Endothelial cell of umbilical vein (primary cell): ENCODE measurements around the gene ZSCAN12. TPM values are rescaled to one million over a fixed set of nuclear protein-coding genes. Genes with fewer than 3 reads are reported as not detected.

ENCODE experiments used
- BruUV-seq: library from RNA; stranded (reverse); fragments of 400-500 nt; replicated peaks from 2 replicates; lab custom pipeline; 2021; lab: Mats Ljungman, UMichigan
- CTCF ChIA-PET: fragments of 300-600, 350-600 bp; sonication (Branson Sonifier 250); formaldehyde crosslinking; loops from one replicate; lab custom pipeline; 2021; ENCODE audit warnings: antibody characterized with exemption, inconsistent platforms; lab: Charles Lee
- POLR2A ChIA-PET: fragments of 300-600, 350-600 bp; sonication (Branson Sonifier 250); formaldehyde crosslinking; loops from one replicate; lab custom pipeline; 2021; ENCODE audit warnings: antibody characterized with exemption, inconsistent platforms; lab: Charles Lee
- DNase-seq: peaks from one replicate; pipeline ENCODE4 v3.0.0-alpha.2; 2011; ENCODE audit warnings: low read depth, low spot score
- FAIRE-seq: peaks from 2 replicates; lab custom pipeline; 2011; peaks lifted over from hg19 to GRCh38; lab: Jason Lieb, UNC
- H2AFZ ChIP-seq: 2 replicates; pipeline ENCODE4 v1.6.0; 2012; ENCODE audit warnings: low read depth, low read length, control low read depth, inconsistent platforms
- H3K27ac ChIP-seq: 2 replicates; pipeline ENCODE4 v1.5.1; 2011; ENCODE audit warnings: low read depth, mild to moderate bottlenecking, control low read depth, low read length, moderate library complexity; ENCODE audit not compliant: insufficient read depth
- H3K27me3 ChIP-seq, 2 experiments: 2 replicates each; pipeline versions ENCODE4 v1.6.0 to v1.6.1; 2011; ENCODE audit warnings: low read length in 2 of 2, mixed read lengths in 1 of 2; ENCODE audit not compliant: control insufficient read depth in 2 of 2, insufficient read depth in 2 of 2
- H3K36me3 ChIP-seq, 2 experiments: 2 replicates in 1 of 2; 3 replicates in 1 of 2; pipeline ENCODE4 v1.5.1; 2011; ENCODE audit warnings: low read length in 2 of 2, mild to moderate bottlenecking in 1 of 2, moderate library complexity in 1 of 2; ENCODE audit not compliant: control insufficient read depth in 2 of 2, insufficient read depth in 2 of 2; ENCODE audit errors: extremely low read depth in 1 of 2
- H3K4me1 ChIP-seq: 3 replicates; pipeline ENCODE4 v1.5.1; 2011; ENCODE audit warnings: mild to moderate bottlenecking, low read length; ENCODE audit not compliant: control insufficient read depth, insufficient read depth; ENCODE audit errors: extremely low read depth
- H3K4me2 ChIP-seq: 2 replicates; pipeline ENCODE4 v1.6.1; 2011; ENCODE audit warnings: low read length, control low read depth, mixed read lengths; ENCODE audit not compliant: insufficient read depth
- H3K4me3 ChIP-seq, 3 experiments: fragments of 200-600 bp in 1 of 3; sonication (generic), shearing (Covaris generic) in 1 of 3; replicated peaks in 1 of 3; 2 replicates each; pipeline ENCODE4 v1.5.1; 2011 to 2016; ENCODE audit warnings: control low read depth in 3 of 3, low read length in 3 of 3, mild to moderate bottlenecking in 2 of 3, inconsistent platforms in 1 of 3, low read depth in 1 of 3, moderate library complexity in 1 of 3; ENCODE audit not compliant: insufficient read depth in 1 of 3
- H3K79me2 ChIP-seq: 2 replicates; pipeline ENCODE4 v1.6.0; 2012; ENCODE audit warnings: low read length, inconsistent platforms; ENCODE audit not compliant: control insufficient read depth, insufficient read depth
- H3K9ac ChIP-seq: replicated peaks from 2 replicates; pipeline ENCODE3; 2011; ENCODE audit warnings: low read length, control low read depth; ENCODE audit not compliant: insufficient read depth; ENCODE audit errors: extremely low read depth
- H3K9me1 ChIP-seq: replicated peaks from 3 replicates; pipeline ENCODE4 v1.6.0; 2011; ENCODE audit warnings: mild to moderate bottlenecking, low read length; ENCODE audit not compliant: control insufficient read depth, insufficient read depth; ENCODE audit errors: extremely low read depth
- H3K9me3 ChIP-seq: replicated peaks from 2 replicates; pipeline ENCODE4 v1.5.1; 2012; ENCODE audit warnings: low read length, inconsistent platforms; ENCODE audit not compliant: control insufficient read depth, insufficient read depth
- H4K20me1 ChIP-seq: replicated peaks from 2 replicates; pipeline ENCODE3; 2011; ENCODE audit warnings: mild to moderate bottlenecking, low read length; ENCODE audit not compliant: control insufficient read depth, insufficient read depth; ENCODE audit errors: extremely low read depth
- EZH2 ChIP-seq: IDR thresholded peaks from 2 replicates; pipeline ENCODE4 v1.6.1; 2012; ENCODE audit warnings: borderline replicate concordance, low read depth, mild to moderate bottlenecking, moderate library complexity, low read length, inconsistent platforms; ENCODE audit not compliant: severe bottlenecking
- FOS ChIP-seq: IDR thresholded peaks from 2 replicates; pipeline ENCODE4 v1.6.1; 2011; ENCODE audit warnings: mild to moderate bottlenecking, low read length, moderate library complexity, borderline replicate concordance; ENCODE audit not compliant: insufficient read depth
- GATA2 ChIP-seq: IDR thresholded peaks from 2 replicates; pipeline ENCODE4 v1.7.0; 2011; ENCODE audit warnings: low read depth, mild to moderate bottlenecking, moderate library complexity, mixed read lengths, low read length; ENCODE audit not compliant: insufficient read length, insufficient read depth
- JUN ChIP-seq: IDR thresholded peaks from 2 replicates; pipeline ENCODE4 v1.6.1; 2011; ENCODE audit warnings: borderline replicate concordance, low read depth; ENCODE audit not compliant: insufficient read length, insufficient read depth
- MYC ChIP-seq: IDR thresholded peaks from one replicate; pipeline ENCODE4 v1.6.1; 2011; ENCODE audit warnings: mild to moderate bottlenecking, low read depth, low read length
- POLR2A ChIP-seq: IDR thresholded peaks from 2 replicates; pipeline ENCODE4 v1.6.1; 2012; ENCODE audit warnings: low read depth, mild to moderate bottlenecking, control low read depth, low read length
- POLR2AphosphoS5 ChIP-seq: IDR thresholded peaks from 2 replicates; pipeline ENCODE4 v1.6.1; 2012; ENCODE audit warnings: low read depth, mild to moderate bottlenecking, control low read depth, low read length, moderate library complexity; ENCODE audit not compliant: insufficient read depth
- dilution Hi-C: fragments of 300-500 bp; cut with MboI; formaldehyde crosslinking; loops from one replicate; pipeline ENCODE4 v1.15.0; 2019; ENCODE audit warnings: low sequenced_read_pairs; ENCODE audit not compliant: extremely low pct_ligation_motif_present
- intact Hi-C: fragments of 100-400 bp; cut with micrococcal nuclease; formaldehyde crosslinking; loops from one replicate; pipeline ENCODE4 v1.10.0; 2022
- polyA plus RNA-seq, 4 experiments: library from polyadenylated mRNA; depleted of rRNA in 3 of 4; stranded (reverse) in 3 of 4; unstranded in 1 of 4; fragments of >200 nt; gene quantifications; 2 replicates each; pipeline versions ENCODE4 v1.2.1 to v1.2.3, GENCODE V29; 2011 to 2012; ENCODE audit warnings: missing spikeins in 1 of 4
- total RNA-seq: library from RNA; stranded (reverse); gene quantifications from 2 replicates; pipeline ENCODE4 v1.2.3, GENCODE V29; 2021
- TF ChIP-seq, protein P1 (sequence below): IDR thresholded peaks from 2 replicates; pipeline ENCODE4 v1.6.1; 2011; ENCODE audit not compliant: insufficient read depth, insufficient read length
- TF ChIP-seq, protein P2 (sequence below), 2 donors: IDR thresholded peaks; 1 replicate in 1 of 2; 2 replicates in 1 of 2; pipeline ENCODE4 v1.5.1; 2011; ENCODE audit warnings: low read length in 2 of 2, mild to moderate bottlenecking in 2 of 2, moderate library complexity in 2 of 2, control low read depth in 1 of 2, inconsistent platforms in 1 of 2, low read depth in 1 of 2; ENCODE audit not compliant: insufficient read depth in 1 of 2; ENCODE audit errors: extremely low read depth in 1 of 2

ZSCAN12 gene
- total and polyA plus RNA-seq, 2 donors (not counting 3 experiments of a cell fraction or from before 2014, with no cell fraction given), result 1.3 to 4.4 TPM

DNA sequence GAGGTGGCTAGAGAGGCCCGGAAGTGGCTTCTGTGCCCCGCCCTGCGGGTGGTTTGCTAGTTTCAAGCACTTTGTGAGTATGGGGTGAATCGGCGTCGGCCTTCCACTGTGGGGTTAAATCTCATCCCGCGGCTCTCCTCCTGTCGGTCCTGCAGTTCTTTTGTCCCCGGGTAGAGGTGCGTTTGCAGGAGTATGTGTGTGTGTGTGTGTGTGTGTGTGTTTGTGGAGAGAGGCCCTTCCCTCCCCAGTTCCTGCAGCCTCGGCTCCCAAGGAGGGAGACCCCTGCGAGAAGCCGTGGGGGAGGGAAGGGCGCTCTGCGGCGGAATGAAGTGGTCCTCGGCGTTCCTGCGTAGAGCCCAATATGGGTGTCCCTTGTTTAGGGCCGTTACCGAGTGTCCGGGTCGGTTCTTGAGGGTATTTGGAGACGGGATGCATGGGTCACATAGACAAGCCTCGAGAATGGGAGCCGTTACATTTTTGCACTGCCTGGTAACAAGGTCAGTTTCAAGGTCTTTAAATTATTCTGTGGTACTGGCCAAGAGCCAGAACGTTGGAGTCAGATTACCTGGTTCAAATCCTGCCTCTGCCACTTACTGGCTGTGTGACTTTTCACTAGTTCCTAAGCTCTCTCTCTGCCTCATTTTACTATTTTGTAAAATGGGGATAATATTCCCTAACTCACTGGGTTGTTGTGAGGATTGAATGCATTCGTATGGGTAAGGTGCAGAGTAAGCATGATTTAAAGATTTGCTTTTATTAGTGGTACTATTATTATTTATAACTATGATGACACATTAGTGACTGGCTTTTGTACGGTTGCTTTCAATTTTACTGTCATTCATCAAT, 49.4 kb downstream of the ZSCAN12 start, which contains the start of gene ZKSCAN3:
TSS of gene ZKSCAN3 (plus strand) at position 56 of the 846 bp plus-strand sequence. CDS start 9,640 bp downstream, outside the sequence.
- intact Hi-C loops, result loop anchor here (1.0 to 2.0 kb wide), 3 partner anchors 14 to 83 kb away; partner anchors contain the start of genes PGBD1, ZSCAN26 and ZSCAN31
- peak; percentile 76 for DNase-seq
- Histone ChIP-seq H2AFZ (peak within 1 kb of the TSS; percentile 96), H3K9ac (peak within 1 kb of the TSS; percentile 79), H3K9me3 (no peaks in the 10 kb centered on the region), H3K36me3 (no peaks in the 10 kb centered on the region), H3K27me3 (no peaks in the 10 kb centered on the region), H3K4me3 (peak within 1 kb of the TSS; percentile 80 to 89 (median 86)), H3K9me1 (no peaks in the 10 kb centered on the region), H4K20me1 (no peaks in the 10 kb centered on the region), H3K79me2 (peaks cover 27% of the 10 kb centered on the region), H3K4me1 (peaks cover 24% of the 10 kb centered on the region), H3K4me2 (peak within 1 kb of the TSS; percentile 99), H3K27ac (peak within 1 kb of the TSS; percentile 60)
- BruUV-seq, result TSS peak; percentile 59
- POLR2A ChIA-PET, result no interaction called here
- CTCF ChIA-PET, result interaction anchor here (0.9 to 1.0 kb wide), 2 partner anchors 33 to 208 kb away, joined by 4 to 5 read pairs; partner anchors contain the start of gene ZKSCAN8
- no peak for TF ChIP-seq GATA2
- no peak for TF ChIP-seq MYC
- TF ChIP-seq, protein P1, sequence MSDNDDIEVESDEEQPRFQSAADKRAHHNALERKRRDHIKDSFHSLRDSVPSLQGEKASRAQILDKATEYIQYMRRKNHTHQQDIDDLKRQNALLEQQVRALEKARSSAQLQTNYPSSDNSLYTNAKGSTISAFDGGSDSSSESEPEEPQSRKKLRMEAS, result no peak
- TF ChIP-seq FOS, result no peak
- TF ChIP-seq JUN, result no peak
- TF ChIP-seq EZH2, result no peak
- TF ChIP-seq, protein P2, sequence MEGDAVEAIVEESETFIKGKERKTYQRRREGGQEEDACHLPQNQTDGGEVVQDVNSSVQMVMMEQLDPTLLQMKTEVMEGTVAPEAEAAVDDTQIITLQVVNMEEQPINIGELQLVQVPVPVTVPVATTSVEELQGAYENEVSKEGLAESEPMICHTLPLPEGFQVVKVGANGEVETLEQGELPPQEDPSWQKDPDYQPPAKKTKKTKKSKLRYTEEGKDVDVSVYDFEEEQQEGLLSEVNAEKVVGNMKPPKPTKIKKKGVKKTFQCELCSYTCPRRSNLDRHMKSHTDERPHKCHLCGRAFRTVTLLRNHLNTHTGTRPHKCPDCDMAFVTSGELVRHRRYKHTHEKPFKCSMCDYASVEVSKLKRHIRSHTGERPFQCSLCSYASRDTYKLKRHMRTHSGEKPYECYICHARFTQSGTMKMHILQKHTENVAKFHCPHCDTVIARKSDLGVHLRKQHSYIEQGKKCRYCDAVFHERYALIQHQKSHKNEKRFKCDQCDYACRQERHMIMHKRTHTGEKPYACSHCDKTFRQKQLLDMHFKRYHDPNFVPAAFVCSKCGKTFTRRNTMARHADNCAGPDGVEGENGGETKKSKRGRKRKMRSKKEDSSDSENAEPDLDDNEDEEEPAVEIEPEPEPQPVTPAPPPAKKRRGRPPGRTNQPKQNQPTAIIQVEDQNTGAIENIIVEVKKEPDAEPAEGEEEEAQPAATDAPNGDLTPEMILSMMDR (IDR thresholded peaks at IDR 0.05; ENCODE audit: extremely low read depth in 1 of 2, insufficient read depth in 1 of 2, low read depth in 1 of 2, low read length in 2 of 2), result no peak
- peak; percentile 76 for TF ChIP-seq POLR2AphosphoS5
- peak; percentile 85 for TF ChIP-seq POLR2A
- no peak for FAIRE-seq
- dilution Hi-C loops, result no loop called here
